Nephron progenitor cell (in vitro differentiated cells): ENCODE measurements around the gene PGAP6.

ENCODE experiments used
- DNase-seq: peaks from one replicate; pipeline ENCODE4 v3.0.0; 2021
- H3K27ac Mint-ChIP-seq: 2 replicates; pipeline ENCODE4 v1.8.0; 2021; ENCODE audit warnings: mild to moderate bottlenecking, moderate library complexity, mixed read lengths
- H3K27me3 Mint-ChIP-seq: 2 replicates; pipeline ENCODE4 v1.8.0; 2021; ENCODE audit warnings: mild to moderate bottlenecking, low read depth, mixed read lengths; ENCODE audit not compliant: poor library complexity
- H3K36me3 Mint-ChIP-seq: 2 replicates; pipeline ENCODE4 v1.8.0; 2021; ENCODE audit warnings: low read depth, mixed read lengths
- H3K4me1 Mint-ChIP-seq: 2 replicates; pipeline ENCODE4 v1.8.0; 2021; ENCODE audit warnings: mixed read lengths
- H3K4me3 Mint-ChIP-seq: 2 replicates; pipeline ENCODE4 v1.8.0; 2021; ENCODE audit warnings: mild to moderate bottlenecking, moderate library complexity, mixed read lengths
- H3K9me3 Mint-ChIP-seq: 2 replicates; pipeline ENCODE4 v1.8.0; 2021; ENCODE audit warnings: mild to moderate bottlenecking, moderate library complexity, mixed read lengths
- CTCF ChIP-seq: fragments of 200-600 bp; sonication (generic); IDR thresholded peaks from 2 replicates; pipeline ENCODE4 v1.5.0; 2021; ENCODE audit warnings: antibody characterized with exemption

The PGAP6 gene

GRCh38 chr16:404971-405486, 23.3 kb upstream of the PGAP6 start:
- no peaks in the 10 kb centered on the region for H3K9me3 Mint-ChIP-seq
- H3K36me3 Mint-ChIP-seq = peaks cover 15% of the 10 kb centered on the region
- H3K4me1 Mint-ChIP-seq = peaks cover 17% of the 10 kb centered on the region
- no peak for DNase-seq
- H3K27me3 Mint-ChIP-seq = no peaks in the 10 kb centered on the region
- no peak overlapping the region for H3K4me3 Mint-ChIP-seq
- no peak for TF ChIP-seq CTCF
- H3K27ac Mint-ChIP-seq = no peak overlapping the region

DNA sequence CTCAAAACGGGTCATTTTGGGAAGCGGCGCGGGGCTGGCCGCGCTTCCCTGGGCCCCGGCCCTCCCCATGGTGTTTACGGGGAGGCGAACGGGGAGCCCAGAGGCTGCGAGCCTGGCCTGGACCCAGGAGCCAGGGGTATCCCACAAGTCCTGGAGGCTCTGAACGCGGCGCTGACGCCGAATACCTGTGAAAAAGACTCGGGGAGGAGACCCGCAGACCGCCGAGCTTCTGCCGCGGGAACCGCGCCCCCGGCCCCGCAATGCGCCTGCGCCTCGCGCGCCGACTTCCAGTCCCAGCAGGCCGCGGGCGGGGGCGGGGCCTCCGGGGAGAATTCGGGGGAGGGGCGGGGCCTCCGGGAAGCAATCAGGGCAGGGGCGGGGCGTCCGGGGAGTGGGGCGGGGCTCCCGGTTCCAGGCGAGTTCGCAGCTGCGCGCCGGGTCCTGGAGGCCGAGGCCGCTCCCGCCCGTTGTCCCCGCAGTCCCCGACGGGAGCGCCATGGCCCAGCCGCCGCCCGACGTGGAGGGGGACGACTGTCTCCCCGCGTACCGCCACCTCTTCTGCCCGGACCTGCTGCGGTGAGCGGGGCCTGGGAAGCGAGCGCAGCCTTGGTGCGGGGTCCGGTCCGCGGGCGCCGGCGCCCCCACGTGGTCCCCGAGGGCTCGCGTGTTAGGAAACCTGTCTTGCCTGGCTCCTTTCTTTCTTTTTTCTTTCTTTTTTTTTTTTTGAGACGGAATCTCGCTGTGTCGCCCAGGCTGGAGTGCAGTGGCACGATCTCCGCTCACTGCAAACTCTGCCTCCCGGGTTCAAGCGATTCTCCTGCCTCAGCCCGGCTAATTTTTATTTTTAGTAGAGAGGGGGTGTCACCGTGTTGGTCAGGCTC, 19.9 kb upstream of the PGAP6 start, which contains the start of gene DECR2:
DECR2 (plus strand) TSS at position 418 of the 881 bp plus-strand sequence; CDS start at position 497, 79 bp downstream.
- Mint-ChIP-seq H3K4me3 (peak within 1 kb of the TSS; percentile 83), H3K27ac (no peak within 1 kb of the TSS), H3K9me3 (no peaks in the 10 kb centered on the region), H3K4me1 (peaks cover 22% of the 10 kb centered on the region), H3K36me3 (peaks cover 4% of the 10 kb centered on the region), H3K27me3 (no peaks in the 10 kb centered on the region)
- DNase-seq = peak; percentile 100
- no peak for TF ChIP-seq CTCF

GRCh38 chr16:400061-400591, 18.3 kb upstream of the PGAP6 start:
- Mint-ChIP-seq H3K36me3 (peaks cover 4% of the 10 kb centered on the region), H3K9me3 (no peaks in the 10 kb centered on the region), H3K27ac (no peak overlapping the region), H3K4me1 (peaks cover 31% of the 10 kb centered on the region), H3K27me3 (peaks cover 3% of the 10 kb centered on the region), H3K4me3 (peak overlapping the region; percentile 83)
- no peak for TF ChIP-seq CTCF
- no peak for DNase-seq

DNA sequence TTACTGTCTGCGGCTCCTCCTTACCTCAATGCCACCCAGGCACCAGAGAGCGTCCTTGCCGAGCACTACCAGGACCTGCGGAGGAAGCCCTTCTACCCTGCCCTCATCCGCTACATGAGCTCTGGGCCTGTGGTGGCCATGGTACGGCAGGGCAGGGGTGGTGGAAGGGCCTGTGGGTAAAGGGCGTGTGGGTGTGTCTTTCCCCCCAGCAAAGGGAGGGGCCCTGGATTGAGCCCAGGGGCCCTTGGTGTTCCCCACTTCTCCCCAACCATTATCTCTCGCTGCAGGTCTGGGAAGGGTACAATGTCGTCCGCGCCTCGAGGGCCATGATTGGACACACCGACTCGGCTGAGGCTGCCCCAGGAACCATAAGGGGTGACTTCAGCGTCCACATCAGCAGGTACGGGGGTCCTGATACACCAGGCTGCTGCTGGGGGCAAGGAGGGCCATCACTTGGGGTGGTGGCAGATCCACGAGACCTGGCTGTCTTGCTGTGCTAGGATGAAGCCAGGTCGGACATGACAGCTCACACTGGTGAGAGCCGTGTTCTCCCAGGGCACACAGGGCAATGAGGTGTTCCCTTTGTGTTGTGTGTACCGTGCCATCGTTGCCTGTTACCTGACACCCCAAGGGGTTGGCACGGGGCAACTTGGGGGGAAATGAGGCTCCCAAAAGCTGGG, 17.7 kb upstream of the PGAP6 start:
- DNase-seq = no peak
- H3K27ac Mint-ChIP-seq = no peak overlapping the region
- H3K4me1 Mint-ChIP-seq = peaks cover 31% of the 10 kb centered on the region
- H3K4me3 Mint-ChIP-seq = peak overlapping the region; percentile 49
- no peak for TF ChIP-seq CTCF
- H3K27me3 Mint-ChIP-seq = peaks cover 3% of the 10 kb centered on the region
- H3K9me3 Mint-ChIP-seq = no peaks in the 10 kb centered on the region
- H3K36me3 Mint-ChIP-seq = peaks cover 4% of the 10 kb centered on the region

DNA sequence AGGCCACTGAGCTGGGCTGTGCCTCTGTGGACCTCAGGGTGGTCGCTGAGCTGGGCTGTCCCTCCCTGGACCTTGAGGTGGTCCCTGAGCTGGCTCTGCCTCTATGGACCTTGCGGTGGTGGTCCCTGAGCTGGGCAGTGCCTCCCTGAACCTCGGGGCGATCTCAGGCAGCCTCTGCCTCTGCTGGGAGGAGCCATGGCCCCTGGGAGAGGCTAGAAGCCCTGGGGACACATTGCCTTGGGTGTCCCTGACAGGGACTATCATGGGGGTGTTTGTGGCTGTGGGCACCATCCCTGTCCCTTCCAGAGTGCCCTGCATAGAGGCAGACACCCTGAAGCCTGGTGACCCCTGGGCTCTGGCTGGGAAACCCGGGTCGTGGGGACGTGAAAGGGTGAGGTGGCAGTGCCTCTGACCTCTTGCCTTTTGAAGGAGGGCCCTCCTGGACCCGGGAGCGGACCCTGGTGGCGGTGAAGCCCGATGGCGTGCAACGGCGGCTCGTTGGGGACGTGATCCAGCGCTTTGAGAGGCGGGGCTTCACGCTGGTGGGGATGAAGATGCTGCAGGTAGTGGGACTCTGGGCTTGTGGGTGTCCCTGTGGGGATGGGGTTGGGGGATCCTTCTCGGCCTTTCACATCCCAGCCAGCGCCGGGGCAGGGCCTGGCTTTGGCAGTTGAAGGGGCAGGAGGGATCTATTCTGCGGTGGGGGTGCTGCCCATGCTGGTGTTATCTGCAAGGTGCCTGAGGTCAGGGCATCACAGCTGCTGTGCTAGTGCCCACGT, 17.0 kb upstream of the PGAP6 start:
- H3K36me3 Mint-ChIP-seq = peaks cover 4% of the 10 kb centered on the region
- TF ChIP-seq CTCF = no peak
- H3K4me1 Mint-ChIP-seq = peaks cover 31% of the 10 kb centered on the region
- DNase-seq = no peak
- peaks cover 7% of the 10 kb centered on the region for H3K27me3 Mint-ChIP-seq
- peak overlapping the region; percentile 77 for H3K4me3 Mint-ChIP-seq
- H3K27ac Mint-ChIP-seq = peak overlapping the region; percentile 85
- H3K9me3 Mint-ChIP-seq = no peaks in the 10 kb centered on the region
